ENCODE data around the gene DBI.
"Not testable (repeated sequence)": the region's sequence is repeated elsewhere in the genome, so short reads cannot be mapped to it uniquely, and the experiment has no call there.

Gene DBI

GRCh38 chr2:119402645-119403560, 36.1 kb downstream of the DBI start:
- DNase-seq = no peak

DNA sequence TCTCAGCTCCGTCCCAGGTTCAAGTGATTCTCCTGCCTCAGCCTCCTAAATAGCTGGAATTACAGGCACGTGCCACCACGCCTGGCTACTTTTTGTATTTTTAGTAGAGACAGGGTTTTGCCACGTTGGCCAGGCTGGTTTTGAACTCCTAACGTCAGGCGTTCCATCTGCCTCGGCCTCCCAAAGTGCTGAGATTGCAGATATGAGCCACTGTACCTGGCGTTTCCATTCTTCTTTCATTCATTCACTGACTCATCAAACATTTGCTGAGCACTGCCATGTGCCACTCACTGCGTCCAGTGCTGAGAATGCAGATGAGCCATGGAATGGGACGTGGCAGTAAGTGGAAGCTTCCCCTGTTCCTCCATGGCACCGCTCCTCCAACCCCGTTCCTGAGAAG, 36.8 kb downstream of the DBI start:
- DNase-seq = not testable (repeated sequence)

DNA sequence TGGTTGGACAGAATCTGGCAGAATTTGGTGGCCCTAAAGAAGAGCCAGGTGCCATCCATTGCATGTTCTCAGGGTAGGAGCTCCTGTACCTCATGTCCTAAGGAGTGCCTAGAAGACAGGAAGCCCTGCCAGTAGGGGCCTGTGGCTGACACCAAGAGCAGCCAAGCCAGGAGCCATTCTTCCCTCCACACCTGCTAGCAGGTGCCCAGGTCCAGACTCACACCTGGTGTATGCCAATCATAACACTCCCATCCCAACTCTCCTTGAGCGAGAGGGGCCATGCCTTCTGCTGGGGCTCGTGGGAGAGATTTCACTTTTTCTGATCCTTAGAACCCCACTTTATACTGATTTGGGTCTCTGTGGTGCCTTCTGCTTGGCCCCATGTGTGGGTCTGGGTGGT, 38.4 kb downstream of the DBI start:
- no peak for DNase-seq

DNA sequence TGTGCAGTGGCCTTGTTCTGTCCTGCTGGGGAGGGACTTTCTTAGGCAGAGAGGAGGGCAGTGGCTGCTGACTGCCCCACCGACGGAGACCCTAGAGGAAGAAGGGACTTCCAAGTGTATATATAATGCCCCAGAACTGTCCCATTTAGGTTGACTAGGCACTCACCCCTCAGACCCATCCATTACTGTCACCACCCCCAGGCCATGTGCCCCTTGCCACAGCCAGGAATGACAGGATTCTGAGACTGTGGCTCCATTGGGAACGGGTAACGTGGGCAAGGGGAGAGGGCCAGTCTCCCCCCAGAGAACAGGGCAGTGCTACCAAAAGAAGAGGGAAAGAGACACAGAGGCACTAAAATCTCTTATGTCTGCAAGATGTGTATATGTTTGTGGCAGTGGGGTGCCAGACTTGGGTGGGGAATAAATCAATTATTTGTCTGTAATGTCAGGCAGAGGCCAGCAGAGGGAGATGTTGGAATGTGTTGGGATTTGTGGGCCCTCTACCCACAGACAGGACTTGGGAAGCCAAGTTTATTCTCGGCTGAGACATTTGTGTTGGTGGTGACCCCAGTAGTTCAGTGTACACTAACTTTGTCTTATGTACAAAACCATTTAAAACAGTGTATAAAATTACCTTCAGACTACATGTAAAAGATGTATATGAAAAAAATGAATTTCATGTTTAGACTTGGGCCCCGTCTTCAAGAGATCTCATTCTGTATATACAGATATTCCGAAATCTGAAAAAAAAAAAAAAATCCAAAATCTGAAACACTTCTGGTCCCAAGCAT, 40.8 kb downstream of the DBI start:
- peak; percentile 28 for DNase-seq

- no peak for DNase-seq
These were observed 41.4 kb downstream of the DBI start for GRCh38 chr2:119408221-119408619.

DNA sequence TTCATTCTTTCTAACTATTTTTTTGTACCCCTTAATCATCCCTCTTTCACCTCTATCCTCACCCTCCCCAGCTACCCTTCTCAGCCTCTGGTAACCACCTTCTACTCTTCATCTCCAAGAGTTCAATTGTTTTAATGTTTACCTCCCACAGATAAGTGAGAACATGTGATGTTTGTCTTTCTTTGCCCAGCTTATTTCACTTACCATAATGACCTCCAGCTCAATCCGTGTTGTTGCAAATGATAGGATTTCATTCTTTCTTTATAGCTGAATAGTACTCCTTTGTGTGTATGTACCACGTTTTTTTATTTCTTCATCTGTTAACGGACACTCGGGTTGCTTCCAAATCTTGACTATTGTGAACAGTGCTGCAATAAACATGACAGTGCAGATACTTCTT, 42.7 kb downstream of the DBI start:
- DNase-seq = no peak

DNA sequence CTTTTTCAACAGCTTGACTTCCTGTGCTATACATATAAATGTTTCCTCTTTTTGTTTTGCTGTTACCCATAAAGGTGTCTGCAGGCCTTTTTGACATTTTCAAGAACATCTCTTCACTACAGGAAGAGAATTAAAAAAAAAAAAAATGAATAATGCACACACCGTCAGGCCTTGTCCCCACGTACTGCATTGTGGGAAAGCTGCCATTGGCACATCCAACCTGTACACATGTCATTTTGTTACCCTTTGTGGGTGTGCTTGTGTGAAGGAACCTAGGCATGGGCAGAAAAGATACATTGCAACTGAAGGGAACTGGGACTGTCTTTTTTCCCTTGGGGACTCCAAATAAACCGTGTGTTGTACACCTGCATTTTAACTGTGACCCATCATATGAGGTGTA, 48.1 kb downstream of the DBI start:
- no peak for DNase-seq

DNA sequence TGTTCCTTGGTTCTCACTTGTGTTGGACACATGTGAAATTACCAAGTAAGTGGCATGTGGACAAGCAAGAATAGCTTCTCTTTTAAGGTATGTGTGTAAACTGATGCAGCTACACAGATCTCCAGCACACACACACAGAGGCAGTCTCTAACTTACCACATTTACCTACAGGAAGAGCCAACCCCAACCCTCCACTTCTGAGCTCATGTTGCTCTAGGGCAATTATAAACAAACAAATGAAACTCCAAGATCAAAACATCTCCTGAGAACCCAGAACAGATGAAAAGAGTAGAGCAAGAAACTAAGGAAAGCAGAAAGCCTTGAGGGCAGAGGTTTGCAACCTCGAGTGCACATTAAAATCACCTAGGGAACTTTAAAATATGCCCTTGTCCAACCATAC, 48.9 kb downstream of the DBI start:
- DNase-seq = no peak

DNA sequence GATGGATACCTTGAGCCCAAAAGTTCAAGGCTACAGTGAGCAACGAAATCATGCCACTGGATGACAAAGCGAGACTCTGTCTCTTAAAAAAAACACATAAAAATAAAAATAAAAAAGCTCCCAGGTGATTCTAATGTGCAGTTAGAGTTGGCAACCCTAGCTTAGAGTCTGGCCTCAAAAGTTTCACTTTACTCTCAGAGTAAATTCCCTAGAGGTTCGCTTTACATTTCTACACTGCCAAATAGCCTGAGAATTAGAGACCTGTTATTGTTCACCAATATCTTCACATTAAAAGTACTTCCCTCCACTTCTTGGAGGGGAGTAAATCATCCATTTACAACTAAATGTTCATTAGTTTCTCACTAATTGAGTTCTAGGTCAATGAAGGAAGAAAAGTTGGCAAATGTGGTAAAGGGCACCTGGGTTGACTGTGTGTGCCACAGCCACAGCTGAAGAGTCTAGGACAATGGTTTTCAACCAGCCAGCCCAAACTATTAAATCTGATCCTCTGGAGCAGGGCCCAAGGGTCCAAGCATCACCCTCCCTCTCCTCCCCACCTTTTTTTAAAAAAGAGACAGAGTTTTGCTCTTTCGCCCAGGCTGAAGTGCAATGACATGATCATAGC, 49.6 kb downstream of the DBI start:
- DNase-seq = no peak

DNA sequence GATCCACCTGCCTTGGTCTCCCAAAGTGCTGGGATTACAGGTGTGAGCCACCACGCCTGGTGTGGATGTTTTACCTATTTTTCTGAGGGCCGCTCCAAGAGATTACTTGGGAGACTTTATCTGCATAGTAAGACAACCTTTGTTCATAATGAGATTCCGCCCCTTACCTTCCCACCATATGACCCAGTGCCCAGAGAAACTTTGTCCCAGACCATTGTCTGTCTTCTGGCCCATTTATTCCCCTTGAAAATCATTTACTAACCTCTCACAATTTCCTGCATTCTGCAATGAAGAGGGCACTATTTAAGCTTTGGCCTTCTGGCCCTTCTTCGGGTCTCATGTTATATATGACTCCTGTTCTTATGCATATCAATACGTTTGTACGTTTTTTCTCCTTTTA, 51.1 kb downstream of the DBI start:
- no peak for DNase-seq

DNA sequence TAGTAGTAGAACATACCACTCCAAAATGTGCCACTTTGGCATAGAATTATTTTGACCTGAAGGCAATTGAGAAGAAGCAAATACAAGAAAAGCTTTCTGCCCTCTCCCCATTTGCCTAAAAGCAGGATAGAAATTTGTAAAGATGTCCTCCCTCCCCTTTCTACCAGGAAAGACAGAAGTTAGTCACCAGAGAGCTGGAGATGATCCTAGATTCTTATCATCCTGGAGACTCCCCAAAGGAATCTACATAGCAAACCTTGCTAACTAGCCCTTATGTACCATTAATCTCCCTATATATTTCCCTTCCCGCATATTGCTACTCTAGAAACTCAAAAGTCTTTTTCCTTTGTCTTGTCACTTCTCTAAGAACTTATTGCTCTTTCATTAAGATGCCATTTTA, 52.3 kb downstream of the DBI start:
- no peak for DNase-seq

- DNase-seq = no peak
These were observed 53.2 kb downstream of the DBI start for GRCh38 chr2:119419803-119420508.

DNA sequence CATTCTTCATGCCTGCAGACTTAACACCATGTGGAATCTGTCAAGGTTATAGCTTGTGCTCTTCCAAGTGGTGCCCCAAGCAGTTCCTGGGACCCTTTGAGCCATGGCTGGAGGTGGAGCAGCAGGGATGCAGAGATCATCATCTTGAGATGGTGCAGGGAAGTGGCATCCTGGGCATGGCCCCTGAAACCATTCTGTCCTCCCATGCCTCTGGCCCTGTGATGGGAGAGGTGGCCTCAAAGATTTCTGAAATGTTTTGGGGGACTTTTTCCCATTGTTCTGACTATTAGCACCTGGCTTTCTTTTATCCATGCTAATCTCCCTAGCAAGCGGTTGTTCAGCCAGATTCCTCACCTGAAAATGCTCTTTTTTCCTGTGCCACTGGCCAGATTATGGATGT, 54.5 kb downstream of the DBI start:
- no peak for DNase-seq

- no peak for DNase-seq
These were observed 55.0 kb downstream of the DBI start for GRCh38 chr2:119421741-119422140.
